Right lobe of liver (tissue), 4 donors: ENCODE results near the gene ANKS1B.

Experiments
- POLR2A ChIP-seq: fragments of 450-650 bp; IDR thresholded peaks from one replicate; pipeline ENCODE4 v1.6.1; 2017; ENCODE audit warnings: antibody characterized with exemption, mild to moderate bottlenecking
- TF ChIP-seq, protein P1 (sequence below), 4 donors: fragments of 200-600 bp in 3 of 4; fragments of 450-650 bp in 1 of 4; IDR thresholded peaks; one replicate each; pipeline versions ENCODE4 v1.5.1 to v1.8.0; 2016 to 2022; ENCODE audit warnings: antibody characterized with exemption in 4 of 4, mild to moderate bottlenecking in 2 of 4
- donor health status: DM: no; HTN: no; CAD: no.
- donor health status: DM: no; HTN: no; CAD: no.
- donor health status: DM: no; HTN: yes; CAD: no.

DNA sequence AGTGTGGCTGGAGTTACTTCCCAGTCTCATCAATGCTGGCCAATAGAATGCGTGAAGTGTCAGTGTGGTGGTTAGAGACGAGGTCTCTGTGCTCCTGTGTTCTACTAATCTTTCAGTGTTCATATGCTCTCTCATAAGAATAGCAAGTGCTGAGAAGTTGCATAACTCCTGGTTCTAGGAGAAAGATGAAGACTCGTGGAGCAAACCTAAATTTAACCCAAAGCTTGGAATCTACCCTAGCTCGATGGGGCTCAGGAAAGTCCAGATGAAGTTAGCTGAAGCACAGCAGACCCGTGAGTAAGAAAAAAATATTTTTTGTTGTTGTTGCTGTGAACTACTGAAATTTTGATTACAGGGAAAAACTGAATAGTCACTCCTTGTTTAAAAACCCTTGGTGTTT, 927.1 kb downstream of the ANKS1B start:
- TF ChIP-seq, protein P1, sequence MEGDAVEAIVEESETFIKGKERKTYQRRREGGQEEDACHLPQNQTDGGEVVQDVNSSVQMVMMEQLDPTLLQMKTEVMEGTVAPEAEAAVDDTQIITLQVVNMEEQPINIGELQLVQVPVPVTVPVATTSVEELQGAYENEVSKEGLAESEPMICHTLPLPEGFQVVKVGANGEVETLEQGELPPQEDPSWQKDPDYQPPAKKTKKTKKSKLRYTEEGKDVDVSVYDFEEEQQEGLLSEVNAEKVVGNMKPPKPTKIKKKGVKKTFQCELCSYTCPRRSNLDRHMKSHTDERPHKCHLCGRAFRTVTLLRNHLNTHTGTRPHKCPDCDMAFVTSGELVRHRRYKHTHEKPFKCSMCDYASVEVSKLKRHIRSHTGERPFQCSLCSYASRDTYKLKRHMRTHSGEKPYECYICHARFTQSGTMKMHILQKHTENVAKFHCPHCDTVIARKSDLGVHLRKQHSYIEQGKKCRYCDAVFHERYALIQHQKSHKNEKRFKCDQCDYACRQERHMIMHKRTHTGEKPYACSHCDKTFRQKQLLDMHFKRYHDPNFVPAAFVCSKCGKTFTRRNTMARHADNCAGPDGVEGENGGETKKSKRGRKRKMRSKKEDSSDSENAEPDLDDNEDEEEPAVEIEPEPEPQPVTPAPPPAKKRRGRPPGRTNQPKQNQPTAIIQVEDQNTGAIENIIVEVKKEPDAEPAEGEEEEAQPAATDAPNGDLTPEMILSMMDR (IDR thresholded peaks at IDR 0.05) = no peak
- no peak for TF ChIP-seq POLR2A
